Spleen (tissue), 7 donors: ENCODE data around the gene SCN1B.

Source experiments
- POLR2AphosphoS5 ChIP-seq, 3 donors: sonication (generic); formaldehyde crosslinking; IDR thresholded peaks; one replicate each; pipeline ENCODE4 v1.5.1; 2017; ENCODE audit warnings: antibody characterized with exemption in 3 of 3
- TF ChIP-seq, protein P1 (sequence below), 11 experiments: fragments of 200-600 bp in 7 of 11; fragments of 450-650 bp in 4 of 11; sonication (generic) in 4 of 11; IDR thresholded peaks in 8 of 11; conservative IDR thresholded peaks in 3 of 11; 1 replicate in 7 of 11; 2 replicates in 4 of 11; pipeline versions ENCODE4 v1.4.0 to v1.8.0; 2016 to 2021; ENCODE audit warnings: antibody characterized with exemption in 11 of 11, inconsistent platforms in 4 of 11, mild to moderate bottlenecking in 1 of 11
- donor health status: DM: no; HTN: no; CAD: no; lungs with moderate emphysema.
- donor health status: DM: no; HTN: no; CAD: no.
- donor health status: DM: no; HTN: no; CAD: no.

DNA sequence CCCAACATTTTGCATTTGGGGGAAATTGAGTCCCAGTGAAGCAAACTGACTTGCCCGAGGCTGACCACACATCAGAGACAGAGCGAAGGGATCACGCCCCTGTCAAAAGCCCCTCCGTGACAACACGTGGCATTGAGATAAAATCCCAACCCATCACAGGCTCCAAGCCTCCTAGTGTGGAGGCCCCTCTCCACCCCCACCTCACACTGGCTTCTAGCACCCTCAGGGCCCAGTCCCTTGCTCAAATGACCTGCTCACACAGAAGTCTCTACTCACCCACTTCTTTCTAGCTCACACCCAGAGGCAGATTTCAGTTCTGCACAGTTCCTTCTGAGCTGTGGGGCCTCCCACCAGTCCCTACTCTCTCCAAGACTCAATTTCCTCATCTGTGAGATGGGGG, 21.5 kb downstream of the SCN1B start:
- TF ChIP-seq, protein P1, sequence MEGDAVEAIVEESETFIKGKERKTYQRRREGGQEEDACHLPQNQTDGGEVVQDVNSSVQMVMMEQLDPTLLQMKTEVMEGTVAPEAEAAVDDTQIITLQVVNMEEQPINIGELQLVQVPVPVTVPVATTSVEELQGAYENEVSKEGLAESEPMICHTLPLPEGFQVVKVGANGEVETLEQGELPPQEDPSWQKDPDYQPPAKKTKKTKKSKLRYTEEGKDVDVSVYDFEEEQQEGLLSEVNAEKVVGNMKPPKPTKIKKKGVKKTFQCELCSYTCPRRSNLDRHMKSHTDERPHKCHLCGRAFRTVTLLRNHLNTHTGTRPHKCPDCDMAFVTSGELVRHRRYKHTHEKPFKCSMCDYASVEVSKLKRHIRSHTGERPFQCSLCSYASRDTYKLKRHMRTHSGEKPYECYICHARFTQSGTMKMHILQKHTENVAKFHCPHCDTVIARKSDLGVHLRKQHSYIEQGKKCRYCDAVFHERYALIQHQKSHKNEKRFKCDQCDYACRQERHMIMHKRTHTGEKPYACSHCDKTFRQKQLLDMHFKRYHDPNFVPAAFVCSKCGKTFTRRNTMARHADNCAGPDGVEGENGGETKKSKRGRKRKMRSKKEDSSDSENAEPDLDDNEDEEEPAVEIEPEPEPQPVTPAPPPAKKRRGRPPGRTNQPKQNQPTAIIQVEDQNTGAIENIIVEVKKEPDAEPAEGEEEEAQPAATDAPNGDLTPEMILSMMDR (IDR thresholded peaks at IDR 0.05 in 8 of 11, conservative IDR thresholded peaks at IDR 0.05 in 3 of 11): no peak
- TF ChIP-seq POLR2AphosphoS5 (IDR thresholded peaks at IDR 0.05): no peak
